ENCODE measurements around the gene NOX4.
"Not testable (repeated sequence)": the region's sequence is repeated elsewhere in the genome, so short reads cannot be mapped to it uniquely, and the experiment has no call there.

Gene NOX4

GRCh38 chr11:89378986-89379385 is 112.2 kb downstream of the NOX4 start:
- DNase-seq, result not testable (repeated sequence)

- DNase-seq, result not testable (repeated sequence)
Observed at GRCh38 chr11:89369356-89369755, 121.8 kb downstream of the NOX4 start.

- not testable (repeated sequence) for DNase-seq
Observed at GRCh38 chr11:89364856-89365255, 126.3 kb downstream of the NOX4 start.

- no peak for DNase-seq
Observed at GRCh38 chr11:89361734-89362133, 129.4 kb downstream of the NOX4 start.

GRCh38 chr11:89359208-89359607 is 132.0 kb downstream of the NOX4 start:
- DNase-seq, result not testable (repeated sequence)

- DNase-seq, result no peak
Observed at GRCh38 chr11:89358761-89359160, 132.4 kb downstream of the NOX4 start.

GRCh38 chr11:89355646-89356045 is 135.5 kb downstream of the NOX4 start:
- no peak for DNase-seq

- DNase-seq, result not testable (repeated sequence)
Observed at GRCh38 chr11:89354513-89354912, 136.7 kb downstream of the NOX4 start.

GRCh38 chr11:89347071-89347470 is 144.1 kb downstream of the NOX4 start:
- no peak for DNase-seq

GRCh38 chr11:89346601-89347000 is 144.6 kb downstream of the NOX4 start:
- no peak for DNase-seq

- not testable (repeated sequence) for DNase-seq
Observed at GRCh38 chr11:89342880-89343572, 148.1 kb downstream of the NOX4 start.

- not testable (repeated sequence) for DNase-seq
Observed at GRCh38 chr11:89340450-89340849, 150.7 kb downstream of the NOX4 start.

- not testable (repeated sequence) for DNase-seq
Observed at GRCh38 chr11:89338073-89338472, 153.1 kb downstream of the NOX4 start.

- DNase-seq, result not testable (repeated sequence)
Observed at GRCh38 chr11:89337100-89337650, 154.0 kb downstream of the NOX4 start.

- DNase-seq, result not testable (repeated sequence)
Observed at GRCh38 chr11:89333704-89334103, 157.5 kb downstream of the NOX4 start.

- DNase-seq, result not testable (repeated sequence)
Observed at GRCh38 chr11:89331940-89332339, 159.2 kb downstream of the NOX4 start.

GRCh38 chr11:89327885-89328284 is 163.3 kb downstream of the NOX4 start:
- no peak for DNase-seq

- DNase-seq, result no peak
Observed at GRCh38 chr11:89321401-89321800, 169.8 kb downstream of the NOX4 start.

GRCh38 chr11:89310607-89311006 is 180.6 kb downstream of the NOX4 start:
- not testable (repeated sequence) for DNase-seq

GRCh38 chr11:89309321-89309985 is 181.7 kb downstream of the NOX4 start:
- not testable (repeated sequence) for DNase-seq

GRCh38 chr11:89308272-89308671 is 182.9 kb downstream of the NOX4 start:
- DNase-seq, result not testable (repeated sequence)

- DNase-seq, result not testable (repeated sequence)
Observed at GRCh38 chr11:89303029-89303428, 188.1 kb downstream of the NOX4 start.

- not testable (repeated sequence) for DNase-seq
Observed at GRCh38 chr11:89295023-89295422, 196.2 kb downstream of the NOX4 start.
